Measurements from ENCODE around the gene OCA2.

DNA sequence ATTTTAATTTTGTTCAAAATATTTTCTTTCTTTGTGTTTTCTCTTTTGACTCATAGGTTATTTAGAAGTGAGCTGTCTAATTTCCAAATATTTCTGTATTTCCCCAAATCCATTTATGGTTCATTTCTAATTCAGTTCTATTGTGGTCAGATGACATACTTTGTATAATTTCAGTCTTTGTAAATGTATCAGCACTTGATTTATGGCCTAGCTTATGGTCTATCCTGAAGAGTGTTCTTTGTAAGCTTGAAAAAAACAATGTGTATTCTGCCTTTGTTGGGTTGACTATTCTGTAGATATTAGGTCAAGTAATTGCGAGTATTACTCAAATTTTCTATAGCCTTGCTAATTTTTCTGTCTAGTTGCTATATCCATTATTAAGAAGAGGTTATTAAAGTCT, 311.2 kb downstream of the OCA2 start:
- TF ChIP-seq, protein P1, sequence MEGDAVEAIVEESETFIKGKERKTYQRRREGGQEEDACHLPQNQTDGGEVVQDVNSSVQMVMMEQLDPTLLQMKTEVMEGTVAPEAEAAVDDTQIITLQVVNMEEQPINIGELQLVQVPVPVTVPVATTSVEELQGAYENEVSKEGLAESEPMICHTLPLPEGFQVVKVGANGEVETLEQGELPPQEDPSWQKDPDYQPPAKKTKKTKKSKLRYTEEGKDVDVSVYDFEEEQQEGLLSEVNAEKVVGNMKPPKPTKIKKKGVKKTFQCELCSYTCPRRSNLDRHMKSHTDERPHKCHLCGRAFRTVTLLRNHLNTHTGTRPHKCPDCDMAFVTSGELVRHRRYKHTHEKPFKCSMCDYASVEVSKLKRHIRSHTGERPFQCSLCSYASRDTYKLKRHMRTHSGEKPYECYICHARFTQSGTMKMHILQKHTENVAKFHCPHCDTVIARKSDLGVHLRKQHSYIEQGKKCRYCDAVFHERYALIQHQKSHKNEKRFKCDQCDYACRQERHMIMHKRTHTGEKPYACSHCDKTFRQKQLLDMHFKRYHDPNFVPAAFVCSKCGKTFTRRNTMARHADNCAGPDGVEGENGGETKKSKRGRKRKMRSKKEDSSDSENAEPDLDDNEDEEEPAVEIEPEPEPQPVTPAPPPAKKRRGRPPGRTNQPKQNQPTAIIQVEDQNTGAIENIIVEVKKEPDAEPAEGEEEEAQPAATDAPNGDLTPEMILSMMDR (conservative IDR thresholded peaks at IDR 0.05; ENCODE audit: low read depth, low read length): no peak
- no peak for TF ChIP-seq CEBPB (IDR thresholded peaks at IDR 0.05; ENCODE audit: low read depth, low read length)
- TF ChIP-seq BHLHE40 (IDR thresholded peaks at IDR 0.05; ENCODE audit: low read depth, low read length): no peak
- no peak for TF ChIP-seq MAZ (IDR thresholded peaks at IDR 0.05; ENCODE audit: borderline replicate concordance, low read depth, low read length)
- no peak for TF ChIP-seq NFE2L2 (IDR thresholded peaks at IDR 0.05; ENCODE audit: low read depth, low read length)
- TF ChIP-seq RAD21 (IDR thresholded peaks at IDR 0.05; ENCODE audit: low read length): no peak
- no peak for TF ChIP-seq MXI1 (IDR thresholded peaks at IDR 0.05; ENCODE audit: borderline replicate concordance, low read depth, low read length)
- no peak for TF ChIP-seq RCOR1 (IDR thresholded peaks at IDR 0.05; ENCODE audit: insufficient replicate concordance, low read length)

All from IMR-90 (cell line).